PC-9 (cell line): Measurements from ENCODE around the gene ORC3. TPM values are rescaled to one million over a fixed set of nuclear protein-coding genes. Genes with fewer than 3 reads are reported as not detected.

ENCODE experiments used
- BruUV-seq: library from RNA; stranded (reverse); fragments of 400-500 nt; replicated peaks from 2 replicates; lab custom pipeline; 2021; lab: Mats Ljungman, UMichigan
- CTCF ChIA-PET: fragments of 300-600 bp; sonication (Branson Sonifier 250); formaldehyde crosslinking; loops from one replicate; lab custom pipeline; 2022; ENCODE audit warnings: antibody characterized with exemption; lab: Charles Lee
- POLR2A ChIA-PET: fragments of 300-600 bp; sonication (Branson Sonifier 250); formaldehyde crosslinking; loops from one replicate; lab custom pipeline; 2022; ENCODE audit warnings: antibody characterized with exemption; ENCODE audit not compliant: unreplicated experiment; lab: Charles Lee
- DNase-seq, 2 experiments: peaks; one replicate each; pipeline versions ENCODE4 v3.0.0 to v3.0.0-alpha.2; 2015 to 2022; ENCODE audit warnings: mixed read lengths in 1 of 2
- H2AFZ ChIP-seq: fragments of 200-600 bp; sonication (generic); 2 replicates; pipeline ENCODE4 v1.8.1; 2017; ENCODE audit warnings: antibody characterized with exemption
- H3F3A ChIP-seq: fragments of 200-600 bp; sonication (generic); 2 replicates; pipeline ENCODE4 v1.8.1; 2017; ENCODE audit warnings: antibody characterized with exemption, mild to moderate bottlenecking, low read depth; ENCODE audit not compliant: insufficient read depth
- H3K27ac ChIP-seq: fragments of 200-600 bp; sonication (generic); 2 replicates; pipeline ENCODE4 v1.6.1; 2016; ENCODE audit warnings: mixed run types
- H3K27me3 ChIP-seq: fragments of 200-600 bp; sonication (generic); 2 replicates; pipeline ENCODE4 v1.6.1; 2016; ENCODE audit warnings: low read depth, mixed run types; ENCODE audit not compliant: insufficient read depth
- H3K36me3 ChIP-seq: fragments of 200-600 bp; sonication (generic); 2 replicates; pipeline ENCODE4 v1.6.1; 2016; ENCODE audit warnings: low read depth, mixed run types
- H3K4me1 ChIP-seq: fragments of 200-600 bp; sonication (generic); replicated peaks from 2 replicates; pipeline ENCODE4 v1.6.1; 2016; ENCODE audit warnings: mixed run types; ENCODE audit not compliant: insufficient read depth
- H3K4me2 ChIP-seq: fragments of 200-600 bp; sonication (generic); 2 replicates; pipeline ENCODE4 v1.6.1; 2017; ENCODE audit warnings: mixed run types
- H3K4me3 ChIP-seq: fragments of 200-600 bp; sonication (generic); 2 replicates; pipeline ENCODE4 v1.6.1; 2016; ENCODE audit warnings: mixed run types
- H3K79me2 ChIP-seq: fragments of 200-600 bp; sonication (generic); 2 replicates; pipeline ENCODE4 v1.6.1; 2017; ENCODE audit warnings: low read depth, mixed run types
- H3K9me2 ChIP-seq: fragments of 200-600 bp; sonication (generic); 2 replicates; pipeline ENCODE4 v1.8.1; 2017; ENCODE audit warnings: mild to moderate bottlenecking; ENCODE audit not compliant: insufficient read depth
- H3K9me3 ChIP-seq: fragments of 200-600 bp; sonication (generic); 2 replicates; pipeline ENCODE4 v1.8.1; 2016; ENCODE audit warnings: low read depth; ENCODE audit not compliant: insufficient read depth
- H4K20me1 ChIP-seq: fragments of 200-600 bp; sonication (generic); 2 replicates; pipeline ENCODE4 v1.8.1; 2017; ENCODE audit not compliant: insufficient read depth
- CTCF ChIP-seq: fragments of 200-600 bp; sonication (generic); conservative IDR thresholded peaks from 2 replicates; pipeline ENCODE4 v1.6.1; 2017; ENCODE audit warnings: mixed run types, antibody characterized with exemption, mild to moderate bottlenecking, moderate library complexity
- EZH2 ChIP-seq: fragments of 200-600 bp; sonication (generic); IDR thresholded peaks from 2 replicates; pipeline ENCODE4 v1.8.0; 2017; ENCODE audit warnings: antibody characterized with exemption, low read depth
- intact Hi-C: fragments of 100-400 bp; cut with micrococcal nuclease; formaldehyde crosslinking; loops from one replicate; pipeline ENCODE4 v1.10.0; 2022; ENCODE audit not compliant: unreplicated experiment
- total RNA-seq: library from RNA; stranded (reverse); gene quantifications from 2 replicates; pipeline ENCODE4 v1.2.3, GENCODE V29; 2021

ORC3 gene
- total RNA-seq, 1 experiment from 2014 or later = 24.3 TPM

- Histone ChIP-seq H3K4me1 (0 out of 2 replicates have a peak, but pooled peaks cover 8% of the 10 kb centered on the region), H3K9me3 (no peaks in the 10 kb centered on the region), H3K27me3 (no peaks in the 10 kb centered on the region), H3K9me2 (no peaks in the 10 kb centered on the region), H2AFZ (no peak overlapping the region), H3K79me2 (no peaks in the 10 kb centered on the region), H3F3A (peaks cover 14% of the 10 kb centered on the region; the same call in 1 of the 2 replicates), H3K27ac (no peak overlapping the region), H3K4me3 (no peak overlapping the region), H3K36me3 (peaks cover 14% of the 10 kb centered on the region; the same call in 1 of the 2 replicates), H4K20me1 (peaks cover 13% of the 10 kb centered on the region; the same call in 1 of the 2 replicates), H3K4me2 (no peak overlapping the region)
- BruUV-seq = no TSS peak
- ChIA-PET CTCF (no interaction called here), POLR2A (no interaction called here)
- intact Hi-C loops = no loop called here
- TF ChIP-seq EZH2 = no peak
- no peak for TF ChIP-seq CTCF
- DNase-seq = no peak
Observed at GRCh38 chr6:87674290-87674689, 84.4 kb downstream of the ORC3 start.

GRCh38 chr6:87675004-87675681 lies 85.2 kb downstream of the ORC3 start:
- no peak overlapping the region for H2AFZ ChIP-seq
- no peaks in the 10 kb centered on the region for H3K9me3 ChIP-seq
- peaks cover 15% of the 10 kb centered on the region; the same call in 1 of the 2 replicates for H4K20me1 ChIP-seq
- TF ChIP-seq EZH2 (no peak), CTCF (no peak)
- H3K4me1 ChIP-seq = 0 out of 2 replicates have a peak, but pooled peaks cover 8% of the 10 kb centered on the region
- no TSS peak for BruUV-seq
- peaks cover 14% of the 10 kb centered on the region; the same call in 1 of the 2 replicates for H3F3A ChIP-seq
- no peak for DNase-seq
- H3K27me3 ChIP-seq = no peaks in the 10 kb centered on the region
- H3K9me2 ChIP-seq = no peaks in the 10 kb centered on the region
- POLR2A ChIA-PET = no interaction called here
- H3K4me3 ChIP-seq = no peak overlapping the region
- H3K36me3 ChIP-seq = peaks cover 14% of the 10 kb centered on the region; the same call in 1 of the 2 replicates
- H3K27ac ChIP-seq = 0 out of 2 replicates have a peak overlapping the region, but pooled peaks have one; percentile 19
- H3K4me2 ChIP-seq = no peak overlapping the region
- intact Hi-C loops = no loop called here
- H3K79me2 ChIP-seq = no peaks in the 10 kb centered on the region
- CTCF ChIA-PET = no interaction called here

- Histone ChIP-seq H3F3A (peaks cover 8% of the 10 kb centered on the region; the same call in 1 of the 2 replicates), H3K79me2 (peaks cover 67% of the 10 kb centered on the region), H3K27ac (no peak overlapping the region), H2AFZ (no peak overlapping the region), H3K4me3 (no peak overlapping the region), H3K27me3 (no peaks in the 10 kb centered on the region), H3K4me1 (no peaks in the 10 kb centered on the region), H4K20me1 (peaks cover 68% of the 10 kb centered on the region), H3K9me3 (no peaks in the 10 kb centered on the region), H3K36me3 (0 out of 2 replicates have a peak, but pooled peaks cover 4% of the 10 kb centered on the region), H3K4me2 (no peak overlapping the region), H3K9me2 (no peaks in the 10 kb centered on the region)
- POLR2A ChIA-PET = no interaction called here
- CTCF ChIA-PET = no interaction called here
- TF ChIP-seq CTCF = no peak
- no peak for TF ChIP-seq EZH2
- intact Hi-C loops = no loop called here
- no peak for DNase-seq
- BruUV-seq = no TSS peak
Observed at GRCh38 chr6:87682310-87682709, 92.4 kb downstream of the ORC3 start.
